DMS 273 (cell line): ENCODE data around the gene GLRA3.
"Not testable (repeated sequence)": the region's sequence is repeated elsewhere in the genome, so short reads cannot be mapped to it uniquely, and the experiment has no call there.

Experiments used
- DNase-seq: peaks from one replicate; lab custom pipeline; 2025; ENCODE audit not compliant: unreplicated experiment; lab: John Stamatoyannopoulos, UW

GLRA3 gene

GRCh38 chr4:174813292-174813691, 15.8 kb downstream of the GLRA3 start:
- no peak for DNase-seq

GRCh38 chr4:174810834-174811233, 18.2 kb downstream of the GLRA3 start:
- no peak for DNase-seq

- no peak for DNase-seq
Observed at GRCh38 chr4:174808836-174809235, 20.2 kb downstream of the GLRA3 start.

DNA sequence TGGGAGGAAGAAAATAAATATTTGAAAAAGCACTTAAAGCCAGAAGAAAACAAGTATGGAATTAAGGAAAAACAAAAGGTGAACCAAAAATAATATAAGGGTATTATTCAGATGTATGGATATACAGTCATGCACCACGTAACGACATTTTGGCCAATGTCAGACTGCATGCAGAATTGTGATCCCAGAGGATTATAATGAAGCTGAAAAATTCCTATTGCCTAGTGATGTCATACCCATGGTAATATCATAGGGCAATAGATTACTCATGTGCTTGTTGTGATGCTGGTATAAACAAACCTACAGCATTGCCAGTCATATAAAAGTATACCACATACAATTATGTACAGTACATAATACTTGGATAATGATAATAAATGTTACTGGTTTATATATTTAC, 20.9 kb downstream of the GLRA3 start:
- DNase-seq = no peak

DNA sequence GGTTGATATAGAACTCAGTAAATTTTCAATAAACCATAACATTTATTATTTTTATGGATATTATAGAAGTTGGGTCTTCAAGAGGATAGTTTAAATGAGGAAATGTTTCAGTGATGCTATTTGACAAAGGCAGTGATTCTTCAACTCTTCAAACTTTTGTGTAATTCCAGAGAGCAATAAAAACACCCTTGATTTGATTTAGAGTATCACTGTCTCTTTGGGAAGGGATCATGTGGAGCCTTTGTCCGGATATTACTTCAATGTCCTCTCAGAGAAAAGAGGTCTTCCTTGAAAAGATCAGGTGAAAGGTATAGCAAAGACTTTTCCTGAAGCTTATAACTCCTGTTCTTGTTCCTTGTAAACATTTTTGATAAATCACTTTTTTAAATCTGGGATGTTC, 23.3 kb downstream of the GLRA3 start:
- no peak for DNase-seq

DNA sequence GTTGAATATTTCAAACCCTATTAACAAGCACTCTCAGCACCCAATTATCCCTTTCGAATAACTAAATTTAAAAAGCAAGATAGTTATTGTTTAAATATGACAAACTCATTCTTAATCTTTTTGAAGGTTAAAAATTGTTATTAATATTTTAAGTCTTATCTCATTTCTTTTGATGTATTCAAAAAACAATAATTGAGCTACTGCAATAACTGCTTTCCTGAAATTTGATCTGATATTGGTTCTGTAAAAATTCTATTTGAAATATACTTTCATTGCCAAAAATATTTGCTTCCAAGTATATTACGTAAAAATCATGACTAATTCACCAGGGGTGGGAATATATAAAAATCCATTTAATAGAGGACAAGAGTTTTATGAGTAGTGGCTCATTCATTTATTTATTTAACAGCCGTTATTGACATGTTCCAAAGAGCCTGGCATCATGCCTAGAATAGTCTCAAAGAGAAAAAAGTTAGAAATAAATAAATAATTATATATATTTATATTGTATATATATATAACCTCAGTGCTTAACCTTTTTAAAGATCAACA, 34.4 kb downstream of the GLRA3 start:
- DNase-seq = no peak

- no peak for DNase-seq
Observed at GRCh38 chr4:174789657-174790056, 39.4 kb downstream of the GLRA3 start.

DNA sequence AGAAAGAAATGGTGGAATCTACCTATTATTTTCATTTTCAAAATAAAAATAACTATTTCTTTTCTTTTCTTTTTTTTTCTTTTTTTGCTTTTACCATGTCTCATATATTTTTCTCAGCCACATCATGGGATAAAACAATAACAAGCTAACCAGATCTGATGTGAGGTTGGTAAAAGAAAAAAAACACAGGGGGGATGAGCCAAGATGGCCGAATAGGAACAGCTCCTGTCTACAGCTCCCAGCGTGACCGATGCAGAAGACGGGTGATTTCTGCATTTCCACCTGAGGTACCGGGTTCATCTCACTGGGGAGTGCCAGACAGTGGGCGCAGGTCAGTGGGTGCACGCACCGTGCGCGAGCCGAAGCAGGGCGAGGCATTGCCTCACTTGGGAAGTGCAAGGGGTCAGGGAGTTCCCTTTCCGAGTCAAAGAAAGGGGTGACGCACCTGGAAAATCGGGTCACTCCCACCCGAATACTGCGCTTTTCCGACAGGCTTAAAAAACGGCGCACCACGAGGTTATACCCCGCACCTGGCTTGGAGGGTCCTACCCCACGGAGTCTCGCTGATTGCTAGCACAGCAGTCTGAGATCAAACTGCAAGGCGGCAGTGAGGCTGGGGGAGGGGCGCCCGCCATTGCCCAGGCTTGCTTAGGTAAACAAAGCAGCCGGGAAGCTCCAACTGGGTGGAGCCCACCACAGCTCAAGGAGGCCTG, 50.6 kb downstream of the GLRA3 start:
- not testable (repeated sequence) for DNase-seq

DNA sequence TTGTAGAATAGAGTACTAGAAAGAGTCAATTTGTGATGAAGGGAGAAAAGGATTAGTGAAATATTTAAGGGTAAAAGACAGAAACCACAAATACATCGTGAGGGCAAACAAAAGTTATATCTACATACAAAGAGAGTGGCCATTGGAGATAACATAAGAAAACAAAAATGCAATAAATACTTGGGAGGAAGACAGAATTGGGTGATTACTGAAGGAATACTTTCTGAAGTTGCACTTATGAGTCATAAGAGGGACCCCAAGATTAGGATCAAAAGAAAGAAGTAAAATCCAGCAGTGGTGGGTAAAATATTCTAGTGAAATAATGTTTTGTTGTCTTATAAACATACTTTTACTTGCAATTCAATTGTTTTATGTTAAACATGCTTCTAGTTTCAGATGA, 53.7 kb downstream of the GLRA3 start:
- no peak for DNase-seq

DNA sequence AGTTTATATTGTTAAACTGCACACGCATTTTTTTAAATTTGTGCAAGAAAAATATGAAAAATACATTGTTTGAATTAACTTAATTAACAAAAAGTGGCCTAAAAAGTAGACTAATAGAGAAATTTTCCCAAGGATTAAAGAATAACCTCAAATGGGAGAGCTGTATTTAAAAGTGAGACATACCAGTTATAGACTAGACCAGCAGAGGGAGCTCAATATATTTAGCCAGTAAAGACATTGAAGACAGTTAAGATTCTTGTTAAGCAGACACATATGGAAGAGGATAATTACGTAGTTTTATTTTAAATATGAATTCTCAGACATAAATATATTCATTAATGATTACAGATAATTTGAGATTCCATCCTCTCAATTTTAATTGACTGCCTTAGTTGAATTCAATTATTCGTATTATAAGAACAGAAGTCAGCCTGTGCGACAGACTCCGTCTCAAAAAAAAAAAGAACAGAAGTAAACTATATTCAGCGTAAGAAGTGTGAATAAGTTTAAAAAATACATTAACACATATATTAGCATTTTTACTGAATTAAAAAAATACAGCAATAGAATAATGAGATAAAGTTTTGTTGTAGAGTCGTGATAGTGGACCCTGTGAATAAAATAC, 64.8 kb downstream of the GLRA3 start:
- peak; percentile 51 for DNase-seq

GRCh38 chr4:174763454-174764104, 65.5 kb downstream of the GLRA3 start:
- DNase-seq = no peak

- DNase-seq = no peak
Observed at GRCh38 chr4:174761451-174761850, 67.6 kb downstream of the GLRA3 start.

- no peak for DNase-seq
Observed at GRCh38 chr4:174757736-174758135, 71.3 kb downstream of the GLRA3 start.

- DNase-seq = no peak
Observed at GRCh38 chr4:174753021-174753420, 76.0 kb downstream of the GLRA3 start.

GRCh38 chr4:174752026-174752425, 77.0 kb downstream of the GLRA3 start:
- no peak for DNase-seq

DNA sequence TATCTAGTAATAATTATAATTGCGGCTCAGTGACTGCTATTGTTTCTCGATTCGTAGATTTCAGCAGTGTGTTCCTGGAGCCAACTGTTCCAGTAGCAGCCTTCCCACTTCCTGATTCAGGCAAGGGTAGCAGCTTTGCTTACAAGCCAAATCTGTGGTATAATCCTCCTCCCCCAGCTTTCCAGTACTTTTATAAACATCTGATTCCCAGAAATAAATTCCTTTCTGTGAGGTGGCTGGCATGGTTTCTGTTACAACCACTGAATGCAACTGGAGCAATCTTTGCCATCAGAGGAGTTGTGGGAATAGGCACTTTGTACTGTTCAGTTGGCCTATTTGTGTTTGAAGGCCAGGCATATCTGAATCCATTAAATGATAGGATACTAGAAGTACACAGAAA, 80.0 kb downstream of the GLRA3 start:
- no peak for DNase-seq

GRCh38 chr4:174746710-174747109, 82.3 kb downstream of the GLRA3 start:
- DNase-seq = no peak

DNA sequence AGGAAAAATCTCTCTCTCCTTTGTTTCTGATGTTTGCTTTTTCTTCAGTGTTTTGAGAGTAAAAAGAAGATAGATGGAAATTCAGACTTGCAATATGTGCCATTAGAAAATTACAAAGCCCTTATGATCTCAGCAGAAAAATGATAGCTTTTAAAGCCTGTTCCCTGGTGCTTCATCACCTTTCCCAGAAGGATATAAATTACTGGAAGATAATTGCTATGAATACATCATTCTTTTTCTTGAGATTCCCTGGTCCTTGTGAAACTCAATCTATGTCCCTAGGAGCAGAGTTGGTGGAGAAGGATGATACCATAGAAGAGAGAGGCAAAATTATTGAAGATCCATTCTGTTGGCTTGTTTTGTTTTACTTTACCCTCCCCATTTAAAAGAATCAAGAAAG, 86.5 kb downstream of the GLRA3 start:
- no peak for DNase-seq

DNA sequence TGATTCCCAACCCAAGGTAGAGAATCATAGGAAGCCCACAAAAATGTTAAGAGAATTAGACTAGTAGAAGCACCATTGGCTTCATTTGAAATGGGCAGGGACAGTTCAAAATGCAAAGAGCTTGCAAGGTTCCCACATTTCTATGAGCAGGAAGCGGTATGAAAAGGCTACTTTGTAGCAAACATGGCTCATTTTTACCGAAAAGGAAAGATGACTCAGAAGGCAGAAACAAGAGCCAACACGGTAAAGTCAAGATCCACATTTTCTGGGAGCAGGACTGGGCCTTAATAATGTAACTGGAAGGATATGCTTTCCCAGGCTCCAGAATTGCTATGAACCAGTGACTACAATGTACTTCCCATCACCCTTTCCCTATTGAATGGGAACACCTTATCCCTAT, 89.5 kb downstream of the GLRA3 start:
- DNase-seq = no peak

DNA sequence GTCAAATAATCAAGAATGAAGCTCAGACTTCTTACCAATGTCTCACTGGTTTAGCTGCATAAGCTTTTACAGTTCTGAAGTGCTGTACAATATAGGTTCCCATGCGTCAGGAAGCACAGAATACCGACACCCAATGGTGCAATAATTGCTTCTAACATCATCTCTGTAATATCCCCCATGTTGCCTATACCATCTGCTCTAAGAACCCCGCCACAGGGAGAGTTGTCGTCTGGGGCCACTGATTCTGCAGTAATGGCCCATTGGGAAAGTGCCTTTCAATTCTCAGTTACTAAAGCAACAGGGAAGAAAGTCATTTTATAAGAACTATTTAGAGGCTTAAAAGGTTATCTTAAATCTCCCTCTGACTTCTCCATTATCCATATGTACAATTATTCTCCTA, 94.9 kb downstream of the GLRA3 start:
- DNase-seq = no peak

GRCh38 chr4:174717828-174718227, 111.2 kb downstream of the GLRA3 start:
- no peak for DNase-seq
